ACHN (cell line): ENCODE data around the gene MRPS6.

ENCODE experiments used
- DNase-seq: peaks from one replicate; pipeline ENCODE4 v3.0.0-alpha.2; 2015
- in situ Hi-C: cut with HindIII; loops from 2 replicates; pipeline ENCODE4 v1.10.0; 2017; ENCODE audit warnings: low sequenced_read_pairs, low pct_ligation_motif_present, low pct_unique_long_range_greater_than_20kb

Gene MRPS6

GRCh38 chr21:34186109-34186719 is 112.8 kb downstream of the MRPS6 start:
- DNase-seq, result no peak
- in situ Hi-C loops, result no loop called here

GRCh38 chr21:34187935-34188334 is 114.6 kb downstream of the MRPS6 start:
- in situ Hi-C loops, result no loop called here
- no peak for DNase-seq

GRCh38 chr21:34189506-34189905 is 116.1 kb downstream of the MRPS6 start:
- no peak for DNase-seq
- in situ Hi-C loops, result no loop called here

GRCh38 chr21:34190576-34191321 is 117.4 kb downstream of the MRPS6 start:
- in situ Hi-C loops, result no loop called here
- no peak for DNase-seq

GRCh38 chr21:34191876-34192275 is 118.5 kb downstream of the MRPS6 start:
- in situ Hi-C loops, result no loop called here
- DNase-seq, result no peak
